K562 (cell line): ENCODE results near the gene SLC2A13. TPM values are rescaled to one million over a fixed set of nuclear protein-coding genes. Genes with fewer than 3 reads are reported as not detected.

Experiments
- ATAC-seq: fragments of 200-7000 bp; cut with Tn5 transposase; 3 replicates; pipeline ENCODE4 v1.9.1; 2020; ENCODE audit warnings: moderate library complexity
- BruUV-seq: library from RNA; stranded (reverse); fragments of 400-500 nt; replicated peaks from 2 replicates; lab custom pipeline; 2021; lab: Mats Ljungman, UMichigan
- CTCF ChIA-PET: fragments of 300-600 bp; formaldehyde crosslinking; extraction: SDS; loops from one replicate; lab custom pipeline; 2021; ENCODE audit warnings: low intra/inter-chr PET ratio; lab: Yijun Ruan, JAX
- POLR2A ChIA-PET: fragments of 300-600, 350-650 bp; sonication (Branson Sonifier 250); formaldehyde crosslinking; extraction: SDS; loops from one replicate; lab custom pipeline; 2021; ENCODE audit warnings: antibody characterized with exemption, inconsistent platforms; lab: Yijun Ruan, JAX
- DNase-seq, 4 experiments: peaks; one replicate each; pipeline versions ENCODE4 v3.0.0 to v3.0.0-alpha.2; 2011 to 2018; ENCODE audit warnings: low spot score in 3 of 4, mixed read lengths in 3 of 4; ENCODE audit errors: extremely low read depth in 1 of 4
- FAIRE-seq: peaks from 2 replicates; lab custom pipeline; 2011; peaks lifted over from hg19 to GRCh38; lab: Jason Lieb, UNC
- H2AFZ ChIP-seq: 2 replicates; pipeline ENCODE4 v1.6.0; 2011; ENCODE audit warnings: low read depth, low read length, control low read depth, inconsistent platforms
- H3K27ac ChIP-seq: fragments of 200-600 bp; 3 replicates; pipeline ENCODE4 v1.8.0; 2011; ENCODE audit warnings: low read depth, mild to moderate bottlenecking, control low read depth, inconsistent platforms, low read length, moderate library complexity, mixed read lengths; ENCODE audit errors: extremely low read depth
- H3K27me3 ChIP-seq, 2 experiments: fragments of 300-600 bp in 1 of 2; 2 replicates in 1 of 2; 3 replicates in 1 of 2; pipeline versions ENCODE4 v1.6.0 to v1.8.0; 2011; ENCODE audit warnings: inconsistent platforms in 2 of 2, low read length in 2 of 2, mild to moderate bottlenecking in 1 of 2, mixed read lengths in 1 of 2, moderate library complexity in 1 of 2; ENCODE audit not compliant: control insufficient read depth in 2 of 2, insufficient read depth in 2 of 2
- H3K36me3 ChIP-seq: fragments of 300-600 bp; 3 replicates; pipeline ENCODE4 v1.8.0; 2011; ENCODE audit warnings: mild to moderate bottlenecking, low read length, inconsistent platforms; ENCODE audit not compliant: control insufficient read depth, insufficient read depth
- H3K4me1 ChIP-seq, 2 experiments: fragments of 200-600 bp in 1 of 2; replicated peaks in 1 of 2; 2 replicates in 1 of 2; 3 replicates in 1 of 2; pipeline versions ENCODE4 v1.5.1 to v1.8.0; 2011; ENCODE audit warnings: inconsistent platforms in 2 of 2, low read length in 2 of 2, mild to moderate bottlenecking in 1 of 2, mixed read lengths in 1 of 2, moderate library complexity in 1 of 2; ENCODE audit not compliant: control insufficient read depth in 2 of 2, insufficient read depth in 2 of 2
- H3K4me2 ChIP-seq: 2 replicates; pipeline ENCODE4 v1.6.1; 2011; ENCODE audit warnings: low read length, control low read depth, inconsistent platforms, mixed read lengths; ENCODE audit not compliant: insufficient read depth
- H3K4me3 ChIP-seq: fragments of 200-600 bp; sonication (generic), shearing (Covaris generic); 2 replicates; pipeline ENCODE4 v1.5.1; 2016; ENCODE audit warnings: control low read depth, inconsistent platforms
- H3K79me2 ChIP-seq: fragments of 200-600 bp; 3 replicates; pipeline ENCODE4 v1.8.0; 2011; ENCODE audit warnings: low read length, inconsistent platforms; ENCODE audit not compliant: control insufficient read depth, insufficient read depth
- H3K9ac ChIP-seq, 2 experiments: 2 replicates each; pipeline versions ENCODE4 v1.6.0 to v1.6.1; 2011; ENCODE audit warnings: low read depth in 2 of 2, low read length in 2 of 2, control low read depth in 1 of 2, inconsistent platforms in 1 of 2, mild to moderate bottlenecking in 1 of 2, mixed read lengths in 1 of 2; ENCODE audit not compliant: insufficient read depth in 1 of 2
- H3K9me1 ChIP-seq: one replicate; pipeline ENCODE4 v1.6.0; 2011; ENCODE audit warnings: inconsistent platforms, mild to moderate bottlenecking, low read length, moderate library complexity; ENCODE audit not compliant: control insufficient read depth, insufficient read depth
- H3K9me3 ChIP-seq: replicated peaks from 2 replicates; pipeline ENCODE4 v1.5.1; 2011; ENCODE audit warnings: low read depth, low read length, inconsistent platforms; ENCODE audit not compliant: control insufficient read depth, insufficient read depth
- H4K20me1 ChIP-seq: replicated peaks from 2 replicates; pipeline ENCODE4 v1.6.1; 2011; ENCODE audit warnings: low read length, inconsistent platforms, mixed read lengths; ENCODE audit not compliant: control insufficient read depth, insufficient read depth
- ARHGAP35 ChIP-seq: fragments of 450-650 bp; IDR thresholded peaks from 2 replicates; pipeline ENCODE4 v1.6.1; 2018; ENCODE audit not compliant: partially characterized antibody
- BCL6 ChIP-seq: fragments of 250-450 bp; sonication (Bioruptor Pico); IDR thresholded peaks from 2 replicates; pipeline ENCODE4 v1.4.0; 2020
- CBX3 ChIP-seq, 2 experiments: IDR thresholded peaks; 1 replicate in 1 of 2; 2 replicates in 1 of 2; pipeline ENCODE4 v1.6.1; 2012; ENCODE audit warnings: inconsistent platforms in 2 of 2, low read length in 2 of 2, borderline replicate concordance in 1 of 2, control low read depth in 1 of 2
- CCNT2 ChIP-seq: IDR thresholded peaks from 2 replicates; pipeline ENCODE4 v1.6.1; 2011; ENCODE audit warnings: borderline replicate concordance, low read depth, mild to moderate bottlenecking, moderate library complexity, mixed read lengths, low read length; ENCODE audit not compliant: insufficient read length; ENCODE audit errors: extremely low read depth
- EHMT2 ChIP-seq: fragments of 450-650 bp; IDR thresholded peaks from 2 replicates; pipeline ENCODE4 v1.6.1; 2018; ENCODE audit warnings: antibody characterized with exemption
- GATAD2A ChIP-seq: fragments of 450-650 bp; IDR thresholded peaks from 2 replicates; pipeline ENCODE4 v1.6.1; 2017
- GTF2F1 ChIP-seq: IDR thresholded peaks from 2 replicates; pipeline ENCODE4 v1.6.1; 2011; ENCODE audit warnings: low read depth, low read length, improper control_type of control experiment
- RFX7 ChIP-seq: fragments of 250-450 bp; sonication (Bioruptor Pico); IDR thresholded peaks from 2 replicates; pipeline ENCODE4 v1.5.1; 2021; ENCODE audit warnings: mild to moderate bottlenecking
- TFAM ChIP-seq: fragments of 250-450 bp; sonication (Bioruptor Pico); conservative IDR thresholded peaks from 2 replicates; pipeline ENCODE4 v1.5.0; 2021; ENCODE audit warnings: mild to moderate bottlenecking, moderate library complexity
- ZBED1 ChIP-seq: IDR thresholded peaks from 2 replicates; pipeline ENCODE4 v1.6.1; 2014
- ZBTB8A ChIP-seq: fragments of 450-650 bp; IDR thresholded peaks from 2 replicates; pipeline ENCODE4 v1.6.1; 2018; ENCODE audit warnings: mild to moderate bottlenecking, moderate library complexity; ENCODE audit not compliant: partially characterized antibody
- ZKSCAN1 ChIP-seq: fragments of 150-350 bp; IDR thresholded peaks from 2 replicates; pipeline ENCODE4 v1.6.1; 2016; ENCODE audit warnings: low read depth, low read length
- ZNF324 ChIP-seq: fragments of 250-450 bp; sonication (Bioruptor Pico); IDR thresholded peaks from 2 replicates; pipeline ENCODE4 v1.4.0; 2020; ENCODE audit warnings: mild to moderate bottlenecking
- WGBS: fragments of 100-300 bp; shearing (Covaris generic); methylation state at CpG from one replicate; pipeline ENCODE4 v1.1.6; 2016; ENCODE audit warnings: low coverage, mixed read lengths; ENCODE audit not compliant: insufficient coverage; ENCODE audit errors: missing lambda C conversion rate; 5-methylcytosine and 5-hydroxymethylcytosine counted together
- in situ Hi-C: fragments of 300-500 bp; cut with MboI; formaldehyde crosslinking; loops from 4 replicates; pipeline ENCODE4 v1.15.0; 2018; ENCODE audit warnings: inconsistent platforms, mixed read lengths
- intact Hi-C: fragments of 100-400 bp; cut with micrococcal nuclease; formaldehyde crosslinking; loops from 2 replicates; pipeline ENCODE4 v1.14.2; 2022
- polyA plus RNA-seq, 8 experiments: library from polyadenylated mRNA; depleted of rRNA in 4 of 8; stranded (reverse) in 5 of 8; unstranded in 3 of 8; fragments of >200 nt; fragmentation: Nextera tagmentation in 2 of 8; fragmentation: Illumina TruSeq in 1 of 8; extraction: Ambion mirVana in 2 of 8; extraction: Trizol in 1 of 8; gene quantifications; 2 replicates each; pipeline versions ENCODE4 v1.2.1 to v1.2.3, GENCODE V29; 2011 to 2014; ENCODE audit warnings: inconsistent platforms in 1 of 8, missing spikeins in 1 of 8
- total RNA-seq, 7 experiments: library from RNA; depleted of rRNA in 6 of 7; stranded (reverse); fragments of >200 nt in 6 of 7; fragmentation: Illumina TruSeq in 2 of 7; extraction: Trizol in 2 of 7; gene quantifications; 2 replicates each; pipeline versions ENCODE4 v1.2.1 to v1.2.3, GENCODE V29; 2011 to 2021; ENCODE audit warnings: low replicate concordance in 1 of 7

Gene SLC2A13
- total and polyA plus RNA-seq, 9 of the 15 experiments (the other 6 are each of a cell fraction or from before 2014, with no cell fraction given) = 1.7 to 12.4 (median 9.0) TPM

- TF ChIP-seq CCNT2 (no peak), BCL6 (no peak), ARHGAP35 (no peak), ZKSCAN1 (no peak), CBX3 (IDR thresholded peaks at IDR 0.05; ENCODE audit: borderline replicate concordance in 1 of 2, low read length in 2 of 2) (no peak), ZBTB8A (no peak), RFX7 (CRISPR knock-in tag) (no peak), ZBED1 (no peak)
Observed at GRCh38 chr12:40098406-40099145, 7.3 kb downstream of the SLC2A13 start (continued).

GRCh38 chr12:40093512-40093911 is 12.4 kb downstream of the SLC2A13 start:
- H3K4me1 ChIP-seq = peaks cover 0 to 1% of the 10 kb centered on the region in 2 experiments; a peak in 3 of 5 replicates
- CTCF ChIA-PET = no interaction called here
- intact Hi-C loops (no loop called here), in situ Hi-C loops (no loop called here)
- no peak for DNase-seq
- peaks cover 33% of the 10 kb centered on the region for H3K79me2 ChIP-seq
- ATAC-seq = no peak
- TF ChIP-seq EHMT2 (no peak), TFAM (CRISPR knock-in tag) (no peak), GTF2F1 (no peak), GATAD2A (no peak), RFX7 (CRISPR knock-in tag) (no peak), ZNF324 (CRISPR knock-in tag) (no peak)
- H3K4me3 ChIP-seq = no peak overlapping the region
- no peak overlapping the region for H3K9ac ChIP-seq
- H3K9me3 ChIP-seq = no peaks in the 10 kb centered on the region
- BruUV-seq = no TSS peak
- no peaks in the 10 kb centered on the region for H3K9me1 ChIP-seq
- H3K4me2 ChIP-seq = no peak overlapping the region
- 82% methylated on average over 4 of the region's 4 CpGs for WGBS
- no peaks in the 10 kb centered on the region for H4K20me1 ChIP-seq
- H3K27me3 ChIP-seq = no peaks in the 10 kb centered on the region
- peaks cover 20% of the 10 kb centered on the region; the same call in 2 of the 3 replicates for H3K36me3 ChIP-seq
- no peak overlapping the region for H3K27ac ChIP-seq
- no peak overlapping the region for H2AFZ ChIP-seq
- POLR2A ChIA-PET = interaction anchor here (1.4 kb wide), 1 partner anchor 10 kb away, joined by 4 read pairs; no protein-coding TSS in a partner anchor
- no peak for FAIRE-seq
